Esophagus squamous epithelium (tissue), 5 donors: Measurements from ENCODE around the gene RGS17. TPM values are rescaled to one million over a fixed set of nuclear protein-coding genes. Genes with fewer than 3 reads are reported as not detected.
A peak's percentile ranks its signal among the peaks of the same experiment; 100 is the strongest.

Source experiments
- DNase-seq: peaks from one replicate; lab custom pipeline; 2025; lab: John Stamatoyannopoulos, UW
- H3K27ac ChIP-seq, 4 donors: fragments of 200-600 bp; sonication (generic); one replicate each; pipeline ENCODE4 v1.5.1; 2016 to 2019; ENCODE audit warnings: mild to moderate bottlenecking in 1 of 4
- H3K27me3 ChIP-seq, 4 donors: fragments of 200-600 bp; sonication (generic); 1 replicate in 3 of 4; 2 replicates in 1 of 4; pipeline versions ENCODE4 v1.5.1 to v1.6.0; 2017 to 2021; ENCODE audit warnings: antibody characterized with exemption in 1 of 4
- H3K36me3 ChIP-seq, 3 donors: fragments of 200-600 bp; sonication (generic); one replicate each; pipeline ENCODE4 v1.5.1; 2016 to 2019
- H3K4me1 ChIP-seq, 3 donors: fragments of 200-600 bp; sonication (generic); one replicate each; pipeline ENCODE4 v1.5.1; 2017 to 2019
- H3K4me3 ChIP-seq, 4 donors: fragments of 200-600 bp; sonication (generic); 1 replicate in 3 of 4; 2 replicates in 1 of 4; pipeline ENCODE4 v1.5.1; 2016 to 2019; ENCODE audit warnings: mild to moderate bottlenecking in 2 of 4, moderate library complexity in 1 of 4
- H3K9me3 ChIP-seq, 3 donors: fragments of 200-600 bp; sonication (generic); one replicate each; pipeline ENCODE4 v1.5.1; 2016 to 2019
- CTCF ChIP-seq, 6 experiments: fragments of 450-650 bp in 4 of 6; fragments of 200-600 bp in 2 of 6; sonication (generic) in 2 of 6; IDR thresholded peaks; one replicate each; pipeline ENCODE4 v1.5.1; 2016 to 2019; ENCODE audit warnings: antibody characterized with exemption in 6 of 6, mild to moderate bottlenecking in 4 of 6, moderate library complexity in 4 of 6
- POLR2A ChIP-seq, 4 donors: fragments of 450-650 bp; IDR thresholded peaks; one replicate each; pipeline ENCODE4 v1.6.1; 2017; ENCODE audit warnings: antibody characterized with exemption in 4 of 4, mild to moderate bottlenecking in 4 of 4, moderate library complexity in 3 of 4
- WGBS, 2 donors: methylation state at CpG; one replicate each; pipeline ENCODE4 v1.1.5; 2018; 5-methylcytosine and 5-hydroxymethylcytosine counted together
- intact Hi-C: fragments of 100-400 bp; cut with DNase I; formaldehyde crosslinking; loops from one replicate; pipeline ENCODE4 v1.15.0; 2022
- total RNA-seq, 4 donors: library from RNA; depleted of rRNA; stranded (reverse); fragments of >200 nt; gene quantifications; one replicate each; pipeline ENCODE4 v1.1.0, GENCODE V29; 2016
- donor health status: DM: yes; HTN: yes; CAD: no.

The RGS17 gene
- total RNA-seq, 4 donors from 2014 or later: 0.19 to 1.8 (median 0.48) TPM

GRCh38 chr6:152984513-152984872, 146.6 kb downstream of the RGS17 start:
- 5 to 7% methylated on average over 7 of the region's 7 CpGs for WGBS, 2 donors
- Histone ChIP-seq H3K36me3 (peaks cover 0 to 2% (median 0%) of the 10 kb centered on the region in 3 donors), H3K4me1 (peaks cover 18 to 48% (median 19%) of the 10 kb centered on the region in 3 donors), H3K27ac (peak overlapping the region; percentile 79 to 96 (median 95)), H3K27me3 (no peaks in the 10 kb centered on the region), H3K9me3 (no peaks in the 10 kb centered on the region), H3K4me3 (peak overlapping the region in 3 of 4 donors; percentile 69 to 86 (median 80))
- TF ChIP-seq CTCF (IDR thresholded peaks at IDR 0.05) (no peak), POLR2A (IDR thresholded peaks at IDR 0.05) (no peak)
- intact Hi-C loops: no loop called here
- no peak for DNase-seq

- intact Hi-C loops: no loop called here
- no peaks in the 10 kb centered on the region for H3K36me3 ChIP-seq
- H3K4me3 ChIP-seq: peak overlapping the region; percentile 58 to 86 (median 74)
- no peaks in the 10 kb centered on the region for H3K9me3 ChIP-seq
- DNase-seq: peak; percentile 23
- TF ChIP-seq CTCF (IDR thresholded peaks at IDR 0.05): peak in 1 of 6 experiments; percentile 6
- peak in 3 of 4 donors; percentile 1 to 72 (median 7) for TF ChIP-seq POLR2A (IDR thresholded peaks at IDR 0.05)
- WGBS, 2 donors: 0% methylated on average over 20 to 21 of the region's 38 CpGs
- no peaks in the 10 kb centered on the region for H3K27me3 ChIP-seq
- H3K4me1 ChIP-seq: peaks cover 18 to 48% (median 19%) of the 10 kb centered on the region in 3 donors
- peak overlapping the region; percentile 79 to 96 (median 95) for H3K27ac ChIP-seq
These were observed 147.2 kb downstream of the RGS17 start for GRCh38 chr6:152983637-152984512.

GRCh38 chr6:152982904-152983636, 148.0 kb downstream of the RGS17 start, which contains the start of gene FBXO5:
Gene FBXO5 (minus strand): TSS chr6:152983041. CDS start chr6:152982959, 82 bp downstream.
- H3K27ac ChIP-seq: peak within 1 kb of the TSS; percentile 79 to 96 (median 95)
- no peaks in the 10 kb centered on the region for H3K36me3 ChIP-seq
- peaks cover 18 to 48% (median 19%) of the 10 kb centered on the region in 3 donors for H3K4me1 ChIP-seq
- H3K9me3 ChIP-seq: no peaks in the 10 kb centered on the region
- WGBS, 2 donors: 0 to 2% methylated on average over 8 to 17 of the region's 66 CpGs
- peak within 1 kb of the TSS; percentile 58 to 86 (median 74) for H3K4me3 ChIP-seq
- DNase-seq: peak; percentile 83
- H3K27me3 ChIP-seq: no peaks in the 10 kb centered on the region
- TF ChIP-seq POLR2A (IDR thresholded peaks at IDR 0.05) (peak in 1 of 4 donors; percentile 27), CTCF (IDR thresholded peaks at IDR 0.05) (no peak)
- intact Hi-C loops: no loop called here

GRCh38 chr6:152981989-152982903, 148.8 kb downstream of the RGS17 start:
- Histone ChIP-seq H3K27ac (peak overlapping the region in 3 of 4 donors; percentile 47 to 96 (median 96)), H3K4me3 (peak overlapping the region; percentile 58 to 86 (median 74))

More at GRCh38 chr6:152981989-152982903, 148.8 kb downstream of the RGS17 start:
- no peak for DNase-seq
- no peaks in the 10 kb centered on the region for H3K36me3 ChIP-seq
- 5 to 7% methylated on average over 6 to 13 of the region's 71 CpGs for WGBS, 2 donors
- peaks cover 18 to 48% (median 19%) of the 10 kb centered on the region in 3 donors for H3K4me1 ChIP-seq
- intact Hi-C loops: no loop called here
- H3K27me3 ChIP-seq: no peaks in the 10 kb centered on the region
- no peaks in the 10 kb centered on the region for H3K9me3 ChIP-seq
- no peak for TF ChIP-seq CTCF (IDR thresholded peaks at IDR 0.05)
- TF ChIP-seq POLR2A (IDR thresholded peaks at IDR 0.05): no peak
